Epithelial cell of esophagus (primary cell): Measurements from ENCODE around the gene GNG7.
"Not testable (repeated sequence)": the region's sequence is repeated elsewhere in the genome, so short reads cannot be mapped to it uniquely, and the experiment has no call there.

Source experiments
- DNase-seq: peaks from one replicate; pipeline ENCODE4 v3.0.0; 2010; ENCODE audit warnings: low read depth
- H3K4me3 ChIP-seq: 2 replicates; pipeline ENCODE4 v1.5.1; 2011; ENCODE audit warnings: mild to moderate bottlenecking, low read length, control low read depth
- CTCF ChIP-seq: IDR thresholded peaks from 2 replicates; pipeline ENCODE4 v1.5.1; 2011; ENCODE audit warnings: low read depth, mild to moderate bottlenecking, low read length, control low read depth, inconsistent platforms; ENCODE audit not compliant: insufficient read depth; ENCODE audit errors: missing control alignments

GNG7 gene

GRCh38 chr19:2675892-2676291 lies 26.6 kb downstream of the GNG7 start:
- no peak for DNase-seq
- H3K4me3 ChIP-seq = no peak overlapping the region
- no peak for TF ChIP-seq CTCF

- no peak overlapping the region for H3K4me3 ChIP-seq
- DNase-seq = no peak
- no peak for TF ChIP-seq CTCF
Observed at GRCh38 chr19:2670217-2670616, 32.3 kb downstream of the GNG7 start.

GRCh38 chr19:2668175-2668763 lies 34.2 kb downstream of the GNG7 start:
- no peak for TF ChIP-seq CTCF
- no peak for DNase-seq
- no peak overlapping the region for H3K4me3 ChIP-seq

GRCh38 chr19:2667349-2667748 lies 35.1 kb downstream of the GNG7 start:
- not testable (repeated sequence) for H3K4me3 ChIP-seq, DNase-seq

GRCh38 chr19:2666344-2666994 lies 36.0 kb downstream of the GNG7 start:
- TF ChIP-seq CTCF = no peak
- no peak for DNase-seq
- no peak overlapping the region for H3K4me3 ChIP-seq

- no peak for TF ChIP-seq CTCF
- DNase-seq = no peak
- no peak overlapping the region for H3K4me3 ChIP-seq
Observed at GRCh38 chr19:2665103-2665502, 37.4 kb downstream of the GNG7 start.

- no peak overlapping the region for H3K4me3 ChIP-seq
- DNase-seq = no peak
- no peak for TF ChIP-seq CTCF
Observed at GRCh38 chr19:2663920-2664571, 38.4 kb downstream of the GNG7 start.
